WTC11 (cell line): ENCODE data around the gene NSFL1C. TPM values are rescaled to one million over a fixed set of nuclear protein-coding genes. Genes with fewer than 3 reads are reported as not detected.

Source experiments
- ATAC-seq: fragments of 200-7000 bp; cut with Tn5 transposase; 2 replicates; pipeline ENCODE4 v1.10.0; 2021; ENCODE audit warnings: mild to moderate bottlenecking, moderate library complexity
- CTCF ChIA-PET: fragments of 300-600 bp; sonication (Branson Sonifier 250); formaldehyde crosslinking; loops from one replicate; lab custom pipeline; 2021; ENCODE audit warnings: antibody characterized with exemption; lab: Charles Lee
- POLR2A ChIA-PET: fragments of 350-600 bp; sonication (Branson Sonifier 250); formaldehyde crosslinking; loops from one replicate; lab custom pipeline; 2021; ENCODE audit warnings: antibody characterized with exemption; lab: Charles Lee
- DNase-seq: peaks from one replicate; pipeline ENCODE4 v3.0.0; 2021; ENCODE audit warnings: low spot score
- H3K27ac Mint-ChIP-seq: 2 replicates; pipeline ENCODE4 v1.8.0; 2021; ENCODE audit warnings: mixed read lengths
- H3K27me3 Mint-ChIP-seq: 2 replicates; pipeline ENCODE4 v1.8.0; 2021; ENCODE audit warnings: low read depth, mild to moderate bottlenecking, moderate library complexity, mixed read lengths
- H3K36me3 Mint-ChIP-seq: 2 replicates; pipeline ENCODE4 v1.8.0; 2021; ENCODE audit warnings: mixed read lengths
- H3K4me1 Mint-ChIP-seq: 2 replicates; pipeline ENCODE4 v1.8.0; 2022; ENCODE audit warnings: mixed read lengths
- H3K4me3 Mint-ChIP-seq: 2 replicates; pipeline ENCODE4 v1.8.0; 2021; ENCODE audit warnings: mild to moderate bottlenecking, moderate library complexity, mixed read lengths
- H3K9me3 Mint-ChIP-seq: 2 replicates; pipeline ENCODE4 v1.8.0; 2021; ENCODE audit warnings: mixed read lengths
- EMX1 ChIP-seq: fragments of 250-450 bp; sonication (Bioruptor Pico); IDR thresholded peaks from 2 replicates; pipeline ENCODE4 v1.8.0; 2021; ENCODE audit warnings: mild to moderate bottlenecking
- ESRRA ChIP-seq: sonication (generic); formaldehyde crosslinking; IDR thresholded peaks from 2 replicates; pipeline ENCODE4 v1.8.1; 2022; ENCODE audit warnings: mild to moderate bottlenecking, missing genetic modification reagents, borderline replicate concordance
- FOXJ3 ChIP-seq: sonication (generic); formaldehyde crosslinking; IDR thresholded peaks from 2 replicates; pipeline ENCODE4 v1.9.0; 2021; ENCODE audit warnings: missing genetic modification reagents, mild to moderate bottlenecking, borderline replicate concordance
- FOXP1 ChIP-seq: sonication (generic); formaldehyde crosslinking; IDR thresholded peaks from 2 replicates; pipeline ENCODE4 v1.8.0; 2022; ENCODE audit warnings: missing genetic modification reagents, mild to moderate bottlenecking, moderate library complexity, borderline replicate concordance
- JUN ChIP-seq: sonication (generic); formaldehyde crosslinking; IDR thresholded peaks from 2 replicates; pipeline ENCODE4 v1.8.0; 2023; ENCODE audit warnings: mild to moderate bottlenecking, missing genetic modification reagents
- KAT7 ChIP-seq: sonication (generic); formaldehyde crosslinking; IDR thresholded peaks from 2 replicates; pipeline ENCODE4 v1.8.1; 2023; ENCODE audit warnings: missing genetic modification reagents, mild to moderate bottlenecking, borderline replicate concordance
- SMAD3 ChIP-seq: sonication (generic); formaldehyde crosslinking; IDR thresholded peaks from 2 replicates; pipeline ENCODE4 v1.8.0; 2022; ENCODE audit warnings: missing genetic modification reagents, mild to moderate bottlenecking, borderline replicate concordance
- SOX15 ChIP-seq: fragments of 250-450 bp; sonication (Bioruptor Pico); IDR thresholded peaks from 2 replicates; pipeline ENCODE4 v1.9.0; 2021; ENCODE audit warnings: mild to moderate bottlenecking
- TEAD1 ChIP-seq: sonication (generic); formaldehyde crosslinking; IDR thresholded peaks from 2 replicates; pipeline ENCODE4 v1.8.0; 2022; ENCODE audit warnings: mild to moderate bottlenecking, missing genetic modification reagents
- TP53 ChIP-seq: sonication (generic); formaldehyde crosslinking; IDR thresholded peaks from 2 replicates; pipeline ENCODE4 v1.8.1; 2023; ENCODE audit warnings: mild to moderate bottlenecking, missing genetic modification reagents
- ZBTB21 ChIP-seq: sonication (generic); formaldehyde crosslinking; IDR thresholded peaks from 2 replicates; pipeline ENCODE4 v1.8.1; 2023; ENCODE audit warnings: mild to moderate bottlenecking, missing genetic modification reagents, borderline replicate concordance
- ZNF232 ChIP-seq: sonication (generic); formaldehyde crosslinking; IDR thresholded peaks from 2 replicates; pipeline ENCODE4 v1.8.0; 2022; ENCODE audit warnings: mild to moderate bottlenecking, missing genetic modification reagents
- total RNA-seq: library from RNA; stranded (reverse); gene quantifications from 3 replicates; pipeline ENCODE4 v1.2.3, GENCODE V29; 2021
- TF ChIP-seq, protein P1 (sequence below): sonication (generic); formaldehyde crosslinking; IDR thresholded peaks from 2 replicates; pipeline ENCODE4 v1.8.1; 2022; ENCODE audit warnings: mild to moderate bottlenecking, moderate library complexity, missing genetic modification reagents
- TF ChIP-seq, protein P2 (sequence below): fragments of 250-450 bp; sonication (Bioruptor Pico); IDR thresholded peaks from 2 replicates; pipeline ENCODE4 v1.8.0; 2021; ENCODE audit warnings: mild to moderate bottlenecking
- TF ChIP-seq, protein P3 (sequence below): sonication (generic); formaldehyde crosslinking; IDR thresholded peaks from 2 replicates; pipeline ENCODE4 v1.8.0; 2023; ENCODE audit warnings: missing genetic modification reagents
- TF ChIP-seq, protein P4 (sequence below): sonication (generic); formaldehyde crosslinking; IDR thresholded peaks from 2 replicates; pipeline ENCODE4 v1.8.1; 2023; ENCODE audit warnings: mild to moderate bottlenecking, missing genetic modification reagents, moderate library complexity
- TF ChIP-seq, protein P5 (sequence below): sonication (generic); formaldehyde crosslinking; IDR thresholded peaks from 2 replicates; pipeline ENCODE4 v1.8.0; 2023; ENCODE audit warnings: missing genetic modification reagents, mild to moderate bottlenecking, borderline replicate concordance
- TF ChIP-seq, protein P6 (sequence below): fragments of 250-450 bp; sonication (Bioruptor Pico); IDR thresholded peaks from 2 replicates; pipeline ENCODE4 v1.9.0; 2021; ENCODE audit warnings: mild to moderate bottlenecking

Gene NSFL1C
- total RNA-seq, 1 experiment from 2014 or later, result 85.5 TPM

DNA sequence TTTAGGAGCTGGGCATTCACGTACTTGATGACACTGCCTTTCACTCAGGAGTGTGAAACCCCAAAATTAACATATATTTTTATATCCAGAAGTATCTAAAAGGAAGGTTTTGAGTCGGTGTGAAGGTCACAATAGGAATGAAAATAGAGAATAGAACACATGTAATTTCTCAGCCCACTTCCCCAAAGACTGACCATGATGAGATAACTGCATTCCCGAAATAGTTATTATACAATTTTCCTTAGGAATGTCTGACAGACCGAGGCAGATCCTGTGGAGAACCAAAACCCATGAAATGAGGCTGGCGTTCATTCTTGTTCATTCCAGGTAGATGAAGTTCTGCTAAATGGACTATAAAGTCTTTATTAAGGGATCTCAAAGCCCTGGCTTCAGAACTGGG lies 10.3 kb downstream of the NSFL1C start (continued):
- TF ChIP-seq, protein P1, sequence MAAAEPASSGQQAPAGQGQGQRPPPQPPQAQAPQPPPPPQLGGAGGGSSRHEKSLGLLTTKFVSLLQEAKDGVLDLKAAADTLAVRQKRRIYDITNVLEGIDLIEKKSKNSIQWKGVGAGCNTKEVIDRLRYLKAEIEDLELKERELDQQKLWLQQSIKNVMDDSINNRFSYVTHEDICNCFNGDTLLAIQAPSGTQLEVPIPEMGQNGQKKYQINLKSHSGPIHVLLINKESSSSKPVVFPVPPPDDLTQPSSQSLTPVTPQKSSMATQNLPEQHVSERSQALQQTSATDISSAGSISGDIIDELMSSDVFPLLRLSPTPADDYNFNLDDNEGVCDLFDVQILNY (CRISPR knock-in tag), result no peak
- TF ChIP-seq FOXP1, result no peak
- TF ChIP-seq ZBTB21 (CRISPR knock-in tag), result no peak

DNA sequence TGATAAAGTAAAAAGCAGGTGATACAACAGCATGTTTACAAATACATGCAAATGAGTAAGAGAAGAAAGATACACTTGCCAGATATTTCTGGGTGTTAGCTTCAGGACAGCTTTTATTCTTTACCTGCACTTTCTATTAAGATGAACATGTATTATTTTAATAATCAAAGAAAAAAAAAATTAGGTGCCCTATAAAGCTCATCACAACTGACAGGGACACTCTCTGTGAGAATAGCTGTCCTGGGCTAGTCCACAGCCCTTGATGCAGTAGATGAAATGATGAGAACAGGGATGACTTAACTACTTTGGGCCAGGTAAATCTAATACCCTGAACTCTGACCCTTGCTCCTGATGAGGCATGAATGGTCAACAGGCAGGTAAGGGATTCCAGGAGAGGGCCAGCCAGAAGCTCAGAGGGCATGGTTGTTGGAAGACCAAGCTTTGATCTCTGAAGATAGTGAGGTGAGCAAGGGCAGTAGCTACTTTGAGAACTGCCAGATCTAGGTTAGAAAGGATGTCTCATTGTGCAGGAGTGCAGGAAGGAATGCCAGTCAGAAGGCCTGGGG lies 15.6 kb downstream of the NSFL1C start:
- DNase-seq (no peak), ATAC-seq (no peak)
- H3K4me1 Mint-ChIP-seq, result no peaks in the 10 kb centered on the region
- H3K27ac Mint-ChIP-seq, result no peak overlapping the region
- ChIA-PET CTCF (interaction anchor here (1.2 to 2.1 kb wide), 2 partner anchors 15 to 53 kb away, joined by 3 to 6 read pairs; partner anchors contain the start of gene NSFL1C), POLR2A (interaction anchor here (1.6 kb wide), 1 partner anchor 10 kb away, joined by 3 read pairs; no protein-coding TSS in a partner anchor)
- H3K9me3 Mint-ChIP-seq, result peaks cover 16% of the 10 kb centered on the region
- peaks cover 92% of the 10 kb centered on the region for H3K36me3 Mint-ChIP-seq
- TF ChIP-seq, protein P2, sequence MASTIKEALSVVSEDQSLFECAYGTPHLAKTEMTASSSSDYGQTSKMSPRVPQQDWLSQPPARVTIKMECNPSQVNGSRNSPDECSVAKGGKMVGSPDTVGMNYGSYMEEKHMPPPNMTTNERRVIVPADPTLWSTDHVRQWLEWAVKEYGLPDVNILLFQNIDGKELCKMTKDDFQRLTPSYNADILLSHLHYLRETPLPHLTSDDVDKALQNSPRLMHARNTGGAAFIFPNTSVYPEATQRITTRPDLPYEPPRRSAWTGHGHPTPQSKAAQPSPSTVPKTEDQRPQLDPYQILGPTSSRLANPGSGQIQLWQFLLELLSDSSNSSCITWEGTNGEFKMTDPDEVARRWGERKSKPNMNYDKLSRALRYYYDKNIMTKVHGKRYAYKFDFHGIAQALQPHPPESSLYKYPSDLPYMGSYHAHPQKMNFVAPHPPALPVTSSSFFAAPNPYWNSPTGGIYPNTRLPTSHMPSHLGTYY (CRISPR knock-in tag), result no peak
- TF ChIP-seq, protein P3, sequence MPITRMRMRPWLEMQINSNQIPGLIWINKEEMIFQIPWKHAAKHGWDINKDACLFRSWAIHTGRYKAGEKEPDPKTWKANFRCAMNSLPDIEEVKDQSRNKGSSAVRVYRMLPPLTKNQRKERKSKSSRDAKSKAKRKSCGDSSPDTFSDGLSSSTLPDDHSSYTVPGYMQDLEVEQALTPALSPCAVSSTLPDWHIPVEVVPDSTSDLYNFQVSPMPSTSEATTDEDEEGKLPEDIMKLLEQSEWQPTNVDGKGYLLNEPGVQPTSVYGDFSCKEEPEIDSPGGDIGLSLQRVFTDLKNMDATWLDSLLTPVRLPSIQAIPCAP (CRISPR knock-in tag), result no peak
- no peak for TF ChIP-seq ESRRA
- no peak for TF ChIP-seq FOXP1
- no peak for TF ChIP-seq TP53 (CRISPR knock-in tag)
- TF ChIP-seq EMX1 (CRISPR knock-in tag), result no peak
- TF ChIP-seq, protein P4, sequence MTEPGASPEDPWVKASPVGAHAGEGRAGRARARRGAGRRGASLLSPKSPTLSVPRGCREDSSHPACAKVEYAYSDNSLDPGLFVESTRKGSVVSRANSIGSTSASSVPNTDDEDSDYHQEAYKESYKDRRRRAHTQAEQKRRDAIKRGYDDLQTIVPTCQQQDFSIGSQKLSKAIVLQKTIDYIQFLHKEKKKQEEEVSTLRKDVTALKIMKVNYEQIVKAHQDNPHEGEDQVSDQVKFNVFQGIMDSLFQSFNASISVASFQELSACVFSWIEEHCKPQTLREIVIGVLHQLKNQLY (CRISPR knock-in tag), result no peak
- TF ChIP-seq, protein P1 (CRISPR knock-in tag), result no peak
- no peak for TF ChIP-seq KAT7 (CRISPR knock-in tag)
- TF ChIP-seq, protein P5, sequence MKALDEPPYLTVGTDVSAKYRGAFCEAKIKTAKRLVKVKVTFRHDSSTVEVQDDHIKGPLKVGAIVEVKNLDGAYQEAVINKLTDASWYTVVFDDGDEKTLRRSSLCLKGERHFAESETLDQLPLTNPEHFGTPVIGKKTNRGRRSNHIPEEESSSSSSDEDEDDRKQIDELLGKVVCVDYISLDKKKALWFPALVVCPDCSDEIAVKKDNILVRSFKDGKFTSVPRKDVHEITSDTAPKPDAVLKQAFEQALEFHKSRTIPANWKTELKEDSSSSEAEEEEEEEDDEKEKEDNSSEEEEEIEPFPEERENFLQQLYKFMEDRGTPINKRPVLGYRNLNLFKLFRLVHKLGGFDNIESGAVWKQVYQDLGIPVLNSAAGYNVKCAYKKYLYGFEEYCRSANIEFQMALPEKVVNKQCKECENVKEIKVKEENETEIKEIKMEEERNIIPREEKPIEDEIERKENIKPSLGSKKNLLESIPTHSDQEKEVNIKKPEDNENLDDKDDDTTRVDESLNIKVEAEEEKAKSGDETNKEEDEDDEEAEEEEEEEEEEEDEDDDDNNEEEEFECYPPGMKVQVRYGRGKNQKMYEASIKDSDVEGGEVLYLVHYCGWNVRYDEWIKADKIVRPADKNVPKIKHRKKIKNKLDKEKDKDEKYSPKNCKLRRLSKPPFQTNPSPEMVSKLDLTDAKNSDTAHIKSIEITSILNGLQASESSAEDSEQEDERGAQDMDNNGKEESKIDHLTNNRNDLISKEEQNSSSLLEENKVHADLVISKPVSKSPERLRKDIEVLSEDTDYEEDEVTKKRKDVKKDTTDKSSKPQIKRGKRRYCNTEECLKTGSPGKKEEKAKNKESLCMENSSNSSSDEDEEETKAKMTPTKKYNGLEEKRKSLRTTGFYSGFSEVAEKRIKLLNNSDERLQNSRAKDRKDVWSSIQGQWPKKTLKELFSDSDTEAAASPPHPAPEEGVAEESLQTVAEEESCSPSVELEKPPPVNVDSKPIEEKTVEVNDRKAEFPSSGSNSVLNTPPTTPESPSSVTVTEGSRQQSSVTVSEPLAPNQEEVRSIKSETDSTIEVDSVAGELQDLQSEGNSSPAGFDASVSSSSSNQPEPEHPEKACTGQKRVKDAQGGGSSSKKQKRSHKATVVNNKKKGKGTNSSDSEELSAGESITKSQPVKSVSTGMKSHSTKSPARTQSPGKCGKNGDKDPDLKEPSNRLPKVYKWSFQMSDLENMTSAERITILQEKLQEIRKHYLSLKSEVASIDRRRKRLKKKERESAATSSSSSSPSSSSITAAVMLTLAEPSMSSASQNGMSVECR (CRISPR knock-in tag), result no peak
- TF ChIP-seq ZNF232 (CRISPR knock-in tag), result no peak
- TF ChIP-seq TEAD1 (CRISPR knock-in tag), result no peak
- TF ChIP-seq SOX15 (CRISPR knock-in tag), result no peak
- TF ChIP-seq SMAD3 (CRISPR knock-in tag), result no peak
- no peak for TF ChIP-seq JUN (CRISPR knock-in tag)
- no peak for TF ChIP-seq FOXJ3 (CRISPR knock-in tag)
- TF ChIP-seq, protein P6, sequence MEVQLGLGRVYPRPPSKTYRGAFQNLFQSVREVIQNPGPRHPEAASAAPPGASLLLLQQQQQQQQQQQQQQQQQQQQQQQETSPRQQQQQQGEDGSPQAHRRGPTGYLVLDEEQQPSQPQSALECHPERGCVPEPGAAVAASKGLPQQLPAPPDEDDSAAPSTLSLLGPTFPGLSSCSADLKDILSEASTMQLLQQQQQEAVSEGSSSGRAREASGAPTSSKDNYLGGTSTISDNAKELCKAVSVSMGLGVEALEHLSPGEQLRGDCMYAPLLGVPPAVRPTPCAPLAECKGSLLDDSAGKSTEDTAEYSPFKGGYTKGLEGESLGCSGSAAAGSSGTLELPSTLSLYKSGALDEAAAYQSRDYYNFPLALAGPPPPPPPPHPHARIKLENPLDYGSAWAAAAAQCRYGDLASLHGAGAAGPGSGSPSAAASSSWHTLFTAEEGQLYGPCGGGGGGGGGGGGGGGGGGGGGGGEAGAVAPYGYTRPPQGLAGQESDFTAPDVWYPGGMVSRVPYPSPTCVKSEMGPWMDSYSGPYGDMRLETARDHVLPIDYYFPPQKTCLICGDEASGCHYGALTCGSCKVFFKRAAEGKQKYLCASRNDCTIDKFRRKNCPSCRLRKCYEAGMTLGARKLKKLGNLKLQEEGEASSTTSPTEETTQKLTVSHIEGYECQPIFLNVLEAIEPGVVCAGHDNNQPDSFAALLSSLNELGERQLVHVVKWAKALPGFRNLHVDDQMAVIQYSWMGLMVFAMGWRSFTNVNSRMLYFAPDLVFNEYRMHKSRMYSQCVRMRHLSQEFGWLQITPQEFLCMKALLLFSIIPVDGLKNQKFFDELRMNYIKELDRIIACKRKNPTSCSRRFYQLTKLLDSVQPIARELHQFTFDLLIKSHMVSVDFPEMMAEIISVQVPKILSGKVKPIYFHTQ (CRISPR knock-in tag), result no peak
- H3K27me3 Mint-ChIP-seq, result no peaks in the 10 kb centered on the region
- no peak overlapping the region for H3K4me3 Mint-ChIP-seq
